Measurements from ENCODE around the gene TBCEL.

GRCh38 chr11:121004206-121004840, 19.6 kb upstream of the TBCEL start:
- TF ChIP-seq CTCF (IDR thresholded peaks at IDR 0.05; ENCODE audit: extremely low read depth in 1 of 2, insufficient read depth in 1 of 2, low read depth in 1 of 2, low read length in 2 of 2), result no peak
- TF ChIP-seq POLR2A (IDR thresholded peaks at IDR 0.05; ENCODE audit: low read depth, low read length), result no peak
- TF ChIP-seq MYC (IDR thresholded peaks at IDR 0.05; ENCODE audit: low read depth, low read length), result no peak
- no peak for TF ChIP-seq MAX (IDR thresholded peaks at IDR 0.05; ENCODE audit: insufficient read depth, insufficient read length)
- TF ChIP-seq FOS (IDR thresholded peaks at IDR 0.05; ENCODE audit: borderline replicate concordance, insufficient read depth, low read length), result no peak

Data from endothelial cell of umbilical vein (primary cell).